GM12878 (cell line): Measurements from ENCODE around the gene TMEM178A. TPM values are rescaled to one million over a fixed set of nuclear protein-coding genes. Genes with fewer than 3 reads are reported as not detected.

Experiments
- ATAC-seq: fragments of 200-7000 bp; cut with Tn5 transposase; 3 replicates; pipeline ENCODE4 v1.9.1; 2020; ENCODE audit warnings: mild to moderate bottlenecking, moderate library complexity
- BruUV-seq: library from RNA; stranded (reverse); fragments of 400-500 nt; replicated peaks from 2 replicates; lab custom pipeline; 2021; lab: Mats Ljungman, UMichigan
- CTCF ChIA-PET: fragments of 300-600 bp; sonication (Branson Sonifier 250); formaldehyde crosslinking; extraction: SDS; loops from one replicate; lab custom pipeline; 2021; ENCODE audit warnings: inconsistent platforms; lab: Yijun Ruan, JAX
- POLR2A ChIA-PET: fragments of 350-600 bp; formaldehyde crosslinking; extraction: SDS; loops from one replicate; lab custom pipeline; 2021; ENCODE audit warnings: inconsistent platforms; lab: Charles Lee
- RAD21 ChIA-PET: fragments of 300-600 bp; sonication (Branson Sonifier 250); formaldehyde crosslinking; loops from one replicate; lab custom pipeline; 2023; ENCODE audit warnings: antibody characterized with exemption; ENCODE audit not compliant: unreplicated experiment; lab: Charles Lee
- SMC1A ChIA-PET: fragments of 300-600 bp; sonication (Branson Sonifier 250); formaldehyde crosslinking; loops from one replicate; lab custom pipeline; 2023; ENCODE audit not compliant: unreplicated experiment, uncharacterized antibody; lab: Charles Lee
- DNase-seq: peaks from one replicate; pipeline ENCODE4 v3.0.0-alpha.2; 2011; ENCODE audit warnings: low read depth, low spot score
- FAIRE-seq: peaks from 3 replicates; lab custom pipeline; 2011; peaks lifted over from hg19 to GRCh38; lab: Jason Lieb, UNC
- H2AFZ ChIP-seq: 2 replicates; pipeline ENCODE4 v1.6.0; 2011; ENCODE audit warnings: low read depth, low read length, control low read depth; ENCODE audit not compliant: control insufficient read depth
- H3K27ac ChIP-seq: 2 replicates; pipeline ENCODE4 v1.5.1; 2011; ENCODE audit warnings: control low read depth; ENCODE audit not compliant: control insufficient read depth, insufficient read depth
- H3K27me3 ChIP-seq, 2 experiments: replicated peaks in 1 of 2; 2 replicates each; pipeline versions ENCODE4 v1.6.0 to v1.6.1; 2011; ENCODE audit warnings: low read length in 1 of 2; ENCODE audit not compliant: control insufficient read depth in 2 of 2, insufficient read depth in 2 of 2
- H3K36me3 ChIP-seq, 2 experiments: 2 replicates each; pipeline ENCODE4 v1.5.1; 2011; ENCODE audit warnings: low read length in 1 of 2; ENCODE audit not compliant: control insufficient read depth in 2 of 2, insufficient read depth in 2 of 2
- H3K4me1 ChIP-seq: 2 replicates; pipeline ENCODE4 v1.6.1; 2011; ENCODE audit warnings: mild to moderate bottlenecking, low read length, moderate library complexity, mixed read lengths; ENCODE audit not compliant: control insufficient read depth, insufficient read depth
- H3K4me2 ChIP-seq: 2 replicates; pipeline ENCODE4 v1.6.0; 2011; ENCODE audit warnings: control low read depth; ENCODE audit not compliant: control insufficient read depth, insufficient read depth
- H3K4me3 ChIP-seq: fragments of 200-600 bp; sonication (generic); 2 replicates; pipeline ENCODE4 v1.5.1; 2016
- H3K79me2 ChIP-seq: 2 replicates; pipeline ENCODE4 v1.6.0; 2011; ENCODE audit warnings: low read length; ENCODE audit not compliant: control insufficient read depth, insufficient read depth
- H3K9ac ChIP-seq: 2 replicates; pipeline ENCODE4 v1.8.0; 2011; ENCODE audit warnings: low read length, control low read depth, mixed read lengths; ENCODE audit not compliant: control insufficient read depth, insufficient read depth
- H3K9me3 ChIP-seq: replicated peaks from 3 replicates; pipeline ENCODE4 v1.5.1; 2011; ENCODE audit warnings: mild to moderate bottlenecking, low read length; ENCODE audit not compliant: control insufficient read depth, insufficient read depth
- H4K20me1 ChIP-seq: 2 replicates; pipeline ENCODE4 v1.6.0; 2011; ENCODE audit not compliant: control insufficient read depth, insufficient read depth
- ASH2L ChIP-seq: fragments of 300-600, 200-600 bp; sonication (generic); IDR thresholded peaks from 2 replicates; pipeline ENCODE4 v1.6.1; 2017; ENCODE audit warnings: low read depth, mild to moderate bottlenecking, borderline replicate concordance
- CREB1 ChIP-seq: IDR thresholded peaks from 2 replicates; pipeline ENCODE4 v1.6.1; 2012; ENCODE audit warnings: low read depth, mild to moderate bottlenecking, inconsistent platforms
- EED ChIP-seq: sonication (generic); IDR thresholded peaks from 2 replicates; pipeline ENCODE4 v1.6.1; 2016; ENCODE audit warnings: antibody characterized with exemption, low read depth
- HDGF ChIP-seq: fragments of 450-650 bp; IDR thresholded peaks from 2 replicates; pipeline ENCODE4 v1.6.1; 2016; ENCODE audit warnings: antibody characterized with exemption
- NFYB ChIP-seq: IDR thresholded peaks from 2 replicates; pipeline ENCODE4 v1.6.1; 2011; ENCODE audit warnings: low read depth, mild to moderate bottlenecking, low read length, improper control_type of control experiment, moderate library complexity; ENCODE audit not compliant: insufficient read depth
- NR2F1 ChIP-seq: fragments of 450-650 bp; conservative IDR thresholded peaks from 2 replicates; pipeline ENCODE4 v1.6.1; 2017; ENCODE audit warnings: mild to moderate bottlenecking
- SMAD1 ChIP-seq: fragments of 450-650 bp; IDR thresholded peaks from 2 replicates; pipeline ENCODE4 v1.6.1; 2018; ENCODE audit warnings: mild to moderate bottlenecking, low read depth; ENCODE audit not compliant: partially characterized antibody
- SREBF2 ChIP-seq: IDR thresholded peaks from 2 replicates; pipeline ENCODE4 v1.6.1; 2012; ENCODE audit warnings: mild to moderate bottlenecking, low read length
- STAT3 ChIP-seq: IDR thresholded peaks from 2 replicates; pipeline ENCODE4 v1.6.1; 2011; ENCODE audit warnings: low read depth, low read length, improper control_type of control experiment
- SUPT20H ChIP-seq: IDR thresholded peaks from 2 replicates; pipeline ENCODE4 v1.6.1; 2011; ENCODE audit warnings: low read depth, mild to moderate bottlenecking, low read length, moderate library complexity, borderline replicate concordance; ENCODE audit not compliant: control insufficient read depth
- ZSCAN29 ChIP-seq: fragments of 450-650 bp; IDR thresholded peaks from 2 replicates; pipeline ENCODE4 v1.6.1; 2017; ENCODE audit warnings: mild to moderate bottlenecking, moderate library complexity
- WGBS: methylation state at CpG from one replicate; pipeline ENCODE4 v1.1.6; 2016; ENCODE audit warnings: low lambda C conversion rate; ENCODE audit not compliant: insufficient replicate concordance, insufficient coverage; ENCODE audit errors: missing lambda C conversion rate; 5-methylcytosine and 5-hydroxymethylcytosine counted together
- in situ Hi-C: fragments of 300-500 bp; cut with MboI; formaldehyde crosslinking; loops from 9 replicates; pipeline ENCODE4 v1.14.3; 2018; ENCODE audit warnings: mixed read lengths
- intact Hi-C: fragments of 100-400 bp; cut with micrococcal nuclease; formaldehyde crosslinking; loops from one replicate; pipeline ENCODE4 v1.14.2; 2022; ENCODE audit not compliant: unreplicated experiment
- polyA plus RNA-seq, 11 experiments: library from polyadenylated mRNA; depleted of rRNA in 4 of 11; unstranded in 6 of 11; stranded (reverse) in 5 of 11; fragments of >200 nt; fragmentation: Nextera tagmentation in 4 of 11; fragmentation: Illumina TruSeq in 1 of 11; extraction: Ambion mirVana in 4 of 11; extraction: Trizol in 1 of 11; gene quantifications; 1 replicate in 1 of 11; 2 replicates in 10 of 11; pipeline versions ENCODE4 v1.2.1 to v1.2.3, GENCODE V29; 2011 to 2016; ENCODE audit warnings: inconsistent platforms in 2 of 11, missing spikeins in 2 of 11, low read depth in 1 of 11
- total RNA-seq, 4 experiments: library from RNA; depleted of rRNA in 3 of 4; stranded (reverse); fragments of >200 nt in 3 of 4; fragmentation: Illumina TruSeq in 1 of 4; extraction: Trizol in 1 of 4; gene quantifications; 2 replicates each; pipeline versions ENCODE4 v1.2.1 to v1.2.3, GENCODE V29; 2013 to 2021
- TF ChIP-seq, protein P1 (sequence below): fragments of 450-650 bp; IDR thresholded peaks from 2 replicates; pipeline ENCODE4 v1.6.1; 2017; ENCODE audit warnings: mild to moderate bottlenecking, low read depth, inconsistent platforms; ENCODE audit not compliant: poor library complexity, severe bottlenecking
- TF ChIP-seq, protein P2 (sequence below): fragments of 450-650 bp; IDR thresholded peaks from 2 replicates; pipeline ENCODE4 v1.6.1; 2014; ENCODE audit warnings: mild to moderate bottlenecking

The TMEM178A gene
- total and polyA plus RNA-seq, 10 of the 15 experiments (the other 5 are each of a cell fraction or from before 2014, with no cell fraction given), result not detected

DNA sequence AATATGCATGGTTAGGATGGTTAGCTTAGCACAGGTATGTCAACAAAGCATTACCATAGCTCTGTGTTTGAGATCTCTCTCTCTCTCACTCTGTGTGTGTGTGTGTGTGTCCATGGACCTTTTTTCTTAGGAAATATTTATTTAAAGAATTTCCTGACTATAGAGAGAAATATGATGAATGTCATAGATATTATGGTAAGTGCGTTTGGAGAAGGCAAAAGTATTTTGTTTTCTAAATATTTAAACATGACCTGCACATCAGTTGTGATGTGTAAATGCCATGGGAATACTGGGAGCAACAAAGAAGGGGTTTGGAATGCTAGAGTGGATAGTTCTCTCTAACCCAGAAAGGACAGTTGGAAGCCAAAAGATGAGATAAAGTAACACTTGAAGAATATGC, 3.9 kb upstream of the TMEM178A start:
- H2AFZ ChIP-seq, result no peak overlapping the region
- SMC1A ChIA-PET, result no interaction called here
- H3K27me3 ChIP-seq, result peaks cover 3 to 10% of the 10 kb centered on the region in 2 experiments; a peak in 3 of 4 replicates
- no peak overlapping the region for H3K4me3 ChIP-seq
- TF ChIP-seq ASH2L, result no peak
- TF ChIP-seq SMAD1, result no peak
- TF ChIP-seq ZSCAN29, result no peak
- TF ChIP-seq CREB1, result no peak
- TF ChIP-seq, protein P1, sequence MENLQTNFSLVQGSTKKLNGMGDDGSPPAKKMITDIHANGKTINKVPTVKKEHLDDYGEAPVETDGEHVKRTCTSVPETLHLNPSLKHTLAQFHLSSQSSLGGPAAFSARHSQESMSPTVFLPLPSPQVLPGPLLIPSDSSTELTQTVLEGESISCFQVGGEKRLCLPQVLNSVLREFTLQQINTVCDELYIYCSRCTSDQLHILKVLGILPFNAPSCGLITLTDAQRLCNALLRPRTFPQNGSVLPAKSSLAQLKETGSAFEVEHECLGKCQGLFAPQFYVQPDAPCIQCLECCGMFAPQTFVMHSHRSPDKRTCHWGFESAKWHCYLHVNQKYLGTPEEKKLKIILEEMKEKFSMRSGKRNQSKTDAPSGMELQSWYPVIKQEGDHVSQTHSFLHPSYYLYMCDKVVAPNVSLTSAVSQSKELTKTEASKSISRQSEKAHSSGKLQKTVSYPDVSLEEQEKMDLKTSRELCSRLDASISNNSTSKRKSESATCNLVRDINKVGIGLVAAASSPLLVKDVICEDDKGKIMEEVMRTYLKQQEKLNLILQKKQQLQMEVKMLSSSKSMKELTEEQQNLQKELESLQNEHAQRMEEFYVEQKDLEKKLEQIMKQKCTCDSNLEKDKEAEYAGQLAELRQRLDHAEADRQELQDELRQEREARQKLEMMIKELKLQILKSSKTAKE, result no peak
- no peak for TF ChIP-seq EED
- TF ChIP-seq NR2F1, result no peak
- no peak for TF ChIP-seq NFYB
- TF ChIP-seq SREBF2, result no peak
- TF ChIP-seq SUPT20H, result no peak
- no peak for TF ChIP-seq HDGF
- TF ChIP-seq, protein P2, sequence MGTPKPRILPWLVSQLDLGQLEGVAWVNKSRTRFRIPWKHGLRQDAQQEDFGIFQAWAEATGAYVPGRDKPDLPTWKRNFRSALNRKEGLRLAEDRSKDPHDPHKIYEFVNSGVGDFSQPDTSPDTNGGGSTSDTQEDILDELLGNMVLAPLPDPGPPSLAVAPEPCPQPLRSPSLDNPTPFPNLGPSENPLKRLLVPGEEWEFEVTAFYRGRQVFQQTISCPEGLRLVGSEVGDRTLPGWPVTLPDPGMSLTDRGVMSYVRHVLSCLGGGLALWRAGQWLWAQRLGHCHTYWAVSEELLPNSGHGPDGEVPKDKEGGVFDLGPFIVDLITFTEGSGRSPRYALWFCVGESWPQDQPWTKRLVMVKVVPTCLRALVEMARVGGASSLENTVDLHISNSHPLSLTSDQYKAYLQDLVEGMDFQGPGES, result no peak
- TF ChIP-seq STAT3, result no peak
- TF ChIP-seq, all 136 proteins: peak for 0
- FAIRE-seq (no peak), ATAC-seq (no peak), DNase-seq (no peak)
- RAD21 ChIA-PET, result no interaction called here
- Histone ChIP-seq H3K27ac (no peak overlapping the region), H3K79me2 (no peaks in the 10 kb centered on the region), H4K20me1 (no peaks in the 10 kb centered on the region), H3K9me3 (no peaks in the 10 kb centered on the region), H3K36me3 (no peaks in the 10 kb centered on the region), H3K4me2 (no peak overlapping the region), H3K9ac (no peak overlapping the region), H3K4me1 (no peaks in the 10 kb centered on the region)
- 0% methylated on average over 1 of the region's 1 CpG for WGBS
- CTCF ChIA-PET, result no interaction called here
- BruUV-seq, result no TSS peak
- in situ Hi-C loops, result no loop called here
- intact Hi-C loops, result no loop called here
- POLR2A ChIA-PET, result no interaction called here
